Thyroid gland (tissue), 4 donors: ENCODE results near the gene STPG3. TPM values are rescaled to one million over a fixed set of nuclear protein-coding genes. Genes with fewer than 3 reads are reported as not detected.
A peak's percentile ranks its signal among the peaks of the same experiment; 100 is the strongest.

Source experiments
- DNase-seq, 2 donors: peaks; one replicate each; pipeline ENCODE4 v3.0.0-alpha.2; 2019
- H3K27ac ChIP-seq, 3 donors: fragments of 200-600 bp; sonication (generic); 1 replicate in 2 of 3; 2 replicates in 1 of 3; pipeline ENCODE4 v1.5.1; 2016 to 2019; ENCODE audit warnings: mild to moderate bottlenecking in 1 of 3, moderate library complexity in 1 of 3
- H3K27me3 ChIP-seq: fragments of 200-600 bp; sonication (generic); one replicate; pipeline ENCODE4 v1.5.1; 2019
- H3K36me3 ChIP-seq, 2 donors: fragments of 200-600 bp; sonication (generic); one replicate each; pipeline ENCODE4 v1.5.1; 2016 to 2019
- H3K4me1 ChIP-seq, 2 donors: fragments of 200-600 bp; sonication (generic); one replicate each; pipeline ENCODE4 v1.5.1; 2017 to 2019
- H3K4me3 ChIP-seq, 3 donors: fragments of 200-600 bp; sonication (generic); replicated peaks in 1 of 3; 1 replicate in 2 of 3; 2 replicates in 1 of 3; pipeline ENCODE4 v1.5.1; 2016; ENCODE audit warnings: mild to moderate bottlenecking in 1 of 3
- H3K9me3 ChIP-seq: fragments of 200-600 bp; sonication (generic); one replicate; pipeline ENCODE4 v1.5.1; 2017
- POLR2A ChIP-seq, 2 donors: fragments of 450-650 bp; IDR thresholded peaks; one replicate each; pipeline ENCODE4 v1.6.1; 2017; ENCODE audit warnings: antibody characterized with exemption in 2 of 2, mild to moderate bottlenecking in 2 of 2, moderate library complexity in 1 of 2
- WGBS, 2 donors: methylation state at CpG; one replicate each; pipeline ENCODE4 v1.1.5; 2017; 5-methylcytosine and 5-hydroxymethylcytosine counted together
- intact Hi-C: fragments of 100-400 bp; cut with DNase I; formaldehyde crosslinking; loops from one replicate; pipeline ENCODE4 v1.15.1; 2023
- total RNA-seq, 4 donors: library from RNA; depleted of rRNA; stranded (reverse); fragments of >200 nt; gene quantifications; one replicate each; pipeline ENCODE4 v1.2.3, GENCODE V29; 2016
- TF ChIP-seq, protein P1 (sequence below), 6 experiments: fragments of 200-600 bp in 3 of 6; fragments of 450-650 bp in 3 of 6; sonication (generic) in 3 of 6; IDR thresholded peaks; one replicate each; pipeline ENCODE4 v1.5.1; 2016 to 2019; ENCODE audit warnings: antibody characterized with exemption in 6 of 6, mild to moderate bottlenecking in 2 of 6, inconsistent platforms in 1 of 6, moderate library complexity in 1 of 6

Gene STPG3
- total RNA-seq, 4 donors from 2014 or later: not detected

- no peak for DNase-seq
- WGBS, 2 donors: 89 to 93% methylated on average over 14 of the region's 25 CpGs
- TF ChIP-seq POLR2A (IDR thresholded peaks at IDR 0.05): no peak
- TF ChIP-seq, protein P1, sequence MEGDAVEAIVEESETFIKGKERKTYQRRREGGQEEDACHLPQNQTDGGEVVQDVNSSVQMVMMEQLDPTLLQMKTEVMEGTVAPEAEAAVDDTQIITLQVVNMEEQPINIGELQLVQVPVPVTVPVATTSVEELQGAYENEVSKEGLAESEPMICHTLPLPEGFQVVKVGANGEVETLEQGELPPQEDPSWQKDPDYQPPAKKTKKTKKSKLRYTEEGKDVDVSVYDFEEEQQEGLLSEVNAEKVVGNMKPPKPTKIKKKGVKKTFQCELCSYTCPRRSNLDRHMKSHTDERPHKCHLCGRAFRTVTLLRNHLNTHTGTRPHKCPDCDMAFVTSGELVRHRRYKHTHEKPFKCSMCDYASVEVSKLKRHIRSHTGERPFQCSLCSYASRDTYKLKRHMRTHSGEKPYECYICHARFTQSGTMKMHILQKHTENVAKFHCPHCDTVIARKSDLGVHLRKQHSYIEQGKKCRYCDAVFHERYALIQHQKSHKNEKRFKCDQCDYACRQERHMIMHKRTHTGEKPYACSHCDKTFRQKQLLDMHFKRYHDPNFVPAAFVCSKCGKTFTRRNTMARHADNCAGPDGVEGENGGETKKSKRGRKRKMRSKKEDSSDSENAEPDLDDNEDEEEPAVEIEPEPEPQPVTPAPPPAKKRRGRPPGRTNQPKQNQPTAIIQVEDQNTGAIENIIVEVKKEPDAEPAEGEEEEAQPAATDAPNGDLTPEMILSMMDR (IDR thresholded peaks at IDR 0.05): no peak
- Histone ChIP-seq H3K4me3 (no peak overlapping the region), H3K36me3 (peaks cover 16 to 18% of the 10 kb centered on the region in 2 donors), H3K27ac (no peak overlapping the region), H3K9me3 (no peaks in the 10 kb centered on the region), H3K4me1 (peaks cover 8 to 12% of the 10 kb centered on the region in 2 donors), H3K27me3 (no peaks in the 10 kb centered on the region)
- intact Hi-C loops: no loop called here
These were observed 5.3 kb upstream of the STPG3 start for GRCh38 chr9:137245450-137246421.

- intact Hi-C loops: no loop called here
- WGBS, 2 donors: 50 to 58% methylated on average over 12 to 19 of the region's 20 CpGs
- peak; percentile 59 to 71 for DNase-seq
- Histone ChIP-seq H3K4me3 (no peak overlapping the region), H3K27ac (no peak overlapping the region), H3K9me3 (no peaks in the 10 kb centered on the region), H3K36me3 (peaks cover 12% of the 10 kb centered on the region in 2 donors), H3K27me3 (no peaks in the 10 kb centered on the region), H3K4me1 (peaks cover 4 to 7% of the 10 kb centered on the region in 2 donors)
- TF ChIP-seq, protein P1 (IDR thresholded peaks at IDR 0.05): no peak
- TF ChIP-seq POLR2A (IDR thresholded peaks at IDR 0.05): no peak
These were observed 3.8 kb upstream of the STPG3 start for GRCh38 chr9:137247135-137247915.

GRCh38 chr9:137247916-137248175 lies 3.2 kb upstream of the STPG3 start:
- Histone ChIP-seq H3K4me1 (peaks cover 0 to 2% of the 10 kb centered on the region in 2 donors), H3K4me3 (no peak overlapping the region), H3K36me3 (peaks cover 6 to 9% of the 10 kb centered on the region in 2 donors), H3K27me3 (no peaks in the 10 kb centered on the region), H3K27ac (no peak overlapping the region), H3K9me3 (no peaks in the 10 kb centered on the region)
- 80 to 92% methylated on average over 4 to 6 of the region's 6 CpGs for WGBS, 2 donors
- no peak for TF ChIP-seq POLR2A (IDR thresholded peaks at IDR 0.05)
- TF ChIP-seq, protein P1 (IDR thresholded peaks at IDR 0.05): no peak
- DNase-seq: no peak
- intact Hi-C loops: no loop called here

- DNase-seq: no peak
- H3K27ac ChIP-seq: no peak overlapping the region
- H3K9me3 ChIP-seq: no peaks in the 10 kb centered on the region
- H3K27me3 ChIP-seq: no peaks in the 10 kb centered on the region
- peaks cover 5 to 10% of the 10 kb centered on the region in 2 donors for H3K4me1 ChIP-seq
- intact Hi-C loops: no loop called here
- no peak overlapping the region for H3K4me3 ChIP-seq
- WGBS, 2 donors: 59 to 67% methylated on average over 8 to 14 of the region's 18 CpGs
- TF ChIP-seq POLR2A (IDR thresholded peaks at IDR 0.05): no peak
- TF ChIP-seq, protein P1 (IDR thresholded peaks at IDR 0.05): no peak
- no peaks in the 10 kb centered on the region for H3K36me3 ChIP-seq
These were observed 525 bp upstream of the STPG3 start for GRCh38 chr9:137250329-137251193.
